Measurements from ENCODE around the gene C2orf92.

C2orf92 gene

GRCh38 chr2:97703741-97704140 lies 34.2 kb downstream of the C2orf92 start:
- DNase-seq (ENCODE audit: low read depth) = no peak
- H3K4me3 ChIP-seq (ENCODE audit: low read length) = no peak overlapping the region
- TF ChIP-seq CTCF (conservative IDR thresholded peaks at IDR 0.05; ENCODE audit: low read depth, low read length) = no peak

GRCh38 chr2:97704989-97705388 lies 35.5 kb downstream of the C2orf92 start:
- no peak overlapping the region for H3K4me3 ChIP-seq (ENCODE audit: low read length)
- TF ChIP-seq CTCF (conservative IDR thresholded peaks at IDR 0.05; ENCODE audit: low read depth, low read length) = no peak
- DNase-seq (ENCODE audit: low read depth) = no peak

GRCh38 chr2:97706112-97706511 lies 36.6 kb downstream of the C2orf92 start:
- H3K4me3 ChIP-seq (ENCODE audit: low read length) = no peak overlapping the region
- TF ChIP-seq CTCF (conservative IDR thresholded peaks at IDR 0.05; ENCODE audit: low read depth, low read length) = no peak
- no peak for DNase-seq (ENCODE audit: low read depth)

- TF ChIP-seq CTCF (conservative IDR thresholded peaks at IDR 0.05; ENCODE audit: low read depth, low read length) = no peak
- no peak overlapping the region for H3K4me3 ChIP-seq (ENCODE audit: low read length)
- no peak for DNase-seq (ENCODE audit: low read depth)
Measured at GRCh38 chr2:97706708-97707345, 37.3 kb downstream of the C2orf92 start.

- no peak overlapping the region for H3K4me3 ChIP-seq (ENCODE audit: low read length)
- no peak for DNase-seq (ENCODE audit: low read depth)
- TF ChIP-seq CTCF (conservative IDR thresholded peaks at IDR 0.05; ENCODE audit: low read depth, low read length) = no peak
Measured at GRCh38 chr2:97707362-97708047, 38.0 kb downstream of the C2orf92 start.

GRCh38 chr2:97708048-97708380 lies 38.5 kb downstream of the C2orf92 start:
- H3K4me3 ChIP-seq (ENCODE audit: low read length) = no peak overlapping the region
- DNase-seq (ENCODE audit: low read depth) = no peak
- no peak for TF ChIP-seq CTCF (conservative IDR thresholded peaks at IDR 0.05; ENCODE audit: low read depth, low read length)

- H3K4me3 ChIP-seq (ENCODE audit: low read length) = no peak overlapping the region
- no peak for DNase-seq (ENCODE audit: low read depth)
- no peak for TF ChIP-seq CTCF (conservative IDR thresholded peaks at IDR 0.05; ENCODE audit: low read depth, low read length)
Measured at GRCh38 chr2:97708608-97709007, 39.1 kb downstream of the C2orf92 start.
